GM12878 (cell line): Measurements from ENCODE around the gene C1orf87. TPM values are rescaled to one million over a fixed set of nuclear protein-coding genes. Genes with fewer than 3 reads are reported as not detected.

Source experiments
- ATAC-seq: fragments of 200-7000 bp; cut with Tn5 transposase; 3 replicates; pipeline ENCODE4 v1.9.1; 2020; ENCODE audit warnings: mild to moderate bottlenecking, moderate library complexity
- BruUV-seq: library from RNA; stranded (reverse); fragments of 400-500 nt; replicated peaks from 2 replicates; lab custom pipeline; 2021; lab: Mats Ljungman, UMichigan
- CTCF ChIA-PET: fragments of 300-600 bp; sonication (Branson Sonifier 250); formaldehyde crosslinking; extraction: SDS; loops from one replicate; lab custom pipeline; 2021; ENCODE audit warnings: inconsistent platforms; lab: Yijun Ruan, JAX
- POLR2A ChIA-PET: fragments of 350-600 bp; formaldehyde crosslinking; extraction: SDS; loops from one replicate; lab custom pipeline; 2021; ENCODE audit warnings: inconsistent platforms; lab: Charles Lee
- RAD21 ChIA-PET: fragments of 300-600 bp; sonication (Branson Sonifier 250); formaldehyde crosslinking; loops from one replicate; lab custom pipeline; 2023; ENCODE audit warnings: antibody characterized with exemption; ENCODE audit not compliant: unreplicated experiment; lab: Charles Lee
- SMC1A ChIA-PET: fragments of 300-600 bp; sonication (Branson Sonifier 250); formaldehyde crosslinking; loops from one replicate; lab custom pipeline; 2023; ENCODE audit not compliant: unreplicated experiment, uncharacterized antibody; lab: Charles Lee
- DNase-seq: peaks from one replicate; pipeline ENCODE4 v3.0.0-alpha.2; 2011; ENCODE audit warnings: low read depth, low spot score
- FAIRE-seq: peaks from 3 replicates; lab custom pipeline; 2011; peaks lifted over from hg19 to GRCh38; lab: Jason Lieb, UNC
- H2AFZ ChIP-seq: 2 replicates; pipeline ENCODE4 v1.6.0; 2011; ENCODE audit warnings: low read depth, low read length, control low read depth; ENCODE audit not compliant: control insufficient read depth
- H3K27ac ChIP-seq: 2 replicates; pipeline ENCODE4 v1.5.1; 2011; ENCODE audit warnings: control low read depth; ENCODE audit not compliant: control insufficient read depth, insufficient read depth
- H3K27me3 ChIP-seq, 2 experiments: replicated peaks in 1 of 2; 2 replicates each; pipeline versions ENCODE4 v1.6.0 to v1.6.1; 2011; ENCODE audit warnings: low read length in 1 of 2; ENCODE audit not compliant: control insufficient read depth in 2 of 2, insufficient read depth in 2 of 2
- H3K36me3 ChIP-seq, 2 experiments: 2 replicates each; pipeline ENCODE4 v1.5.1; 2011; ENCODE audit warnings: low read length in 1 of 2; ENCODE audit not compliant: control insufficient read depth in 2 of 2, insufficient read depth in 2 of 2
- H3K4me1 ChIP-seq: 2 replicates; pipeline ENCODE4 v1.6.1; 2011; ENCODE audit warnings: mild to moderate bottlenecking, low read length, moderate library complexity, mixed read lengths; ENCODE audit not compliant: control insufficient read depth, insufficient read depth
- H3K4me2 ChIP-seq: 2 replicates; pipeline ENCODE4 v1.6.0; 2011; ENCODE audit warnings: control low read depth; ENCODE audit not compliant: control insufficient read depth, insufficient read depth
- H3K4me3 ChIP-seq: fragments of 200-600 bp; sonication (generic); 2 replicates; pipeline ENCODE4 v1.5.1; 2016
- H3K79me2 ChIP-seq: 2 replicates; pipeline ENCODE4 v1.6.0; 2011; ENCODE audit warnings: low read length; ENCODE audit not compliant: control insufficient read depth, insufficient read depth
- H3K9ac ChIP-seq: 2 replicates; pipeline ENCODE4 v1.8.0; 2011; ENCODE audit warnings: low read length, control low read depth, mixed read lengths; ENCODE audit not compliant: control insufficient read depth, insufficient read depth
- H3K9me3 ChIP-seq: replicated peaks from 3 replicates; pipeline ENCODE4 v1.5.1; 2011; ENCODE audit warnings: mild to moderate bottlenecking, low read length; ENCODE audit not compliant: control insufficient read depth, insufficient read depth
- H4K20me1 ChIP-seq: 2 replicates; pipeline ENCODE4 v1.6.0; 2011; ENCODE audit not compliant: control insufficient read depth, insufficient read depth
- E2F8 ChIP-seq: fragments of 450-650 bp; IDR thresholded peaks from 2 replicates; pipeline ENCODE4 v1.6.1; 2018; ENCODE audit warnings: mild to moderate bottlenecking, low read depth, moderate library complexity; ENCODE audit not compliant: partially characterized antibody
- GABPA ChIP-seq: IDR thresholded peaks from 2 replicates; pipeline ENCODE4 v1.6.1; 2014; ENCODE audit warnings: antibody characterized with exemption, low read depth, mild to moderate bottlenecking, inconsistent platforms
- HSF1 ChIP-seq: fragments of 150-350 bp; IDR thresholded peaks from 2 replicates; pipeline ENCODE4 v1.6.1; 2014; ENCODE audit warnings: mild to moderate bottlenecking, low read depth, low read length
- JUND ChIP-seq: IDR thresholded peaks from 2 replicates; pipeline ENCODE4 v1.6.1; 2012; ENCODE audit warnings: low read depth, mild to moderate bottlenecking, low read length, improper control_type of control experiment, moderate library complexity
- MAX ChIP-seq: IDR thresholded peaks from 2 replicates; pipeline ENCODE4 v1.6.1; 2012; ENCODE audit warnings: low read depth, low read length, improper control_type of control experiment
- NFXL1 ChIP-seq: fragments of 450-650 bp; IDR thresholded peaks from 2 replicates; pipeline ENCODE4 v1.6.1; 2017; ENCODE audit warnings: antibody characterized with exemption, mild to moderate bottlenecking, borderline replicate concordance
- PKNOX1 ChIP-seq: fragments of 450-650 bp; IDR thresholded peaks from 2 replicates; pipeline ENCODE4 v1.6.1; 2016; ENCODE audit warnings: mild to moderate bottlenecking
- POU2F2 ChIP-seq: IDR thresholded peaks from 3 replicates; pipeline ENCODE4 v1.6.1; 2011; ENCODE audit warnings: low read depth, mild to moderate bottlenecking, low read length, borderline replicate concordance
- SMAD1 ChIP-seq: fragments of 450-650 bp; IDR thresholded peaks from 2 replicates; pipeline ENCODE4 v1.6.1; 2018; ENCODE audit warnings: mild to moderate bottlenecking, low read depth; ENCODE audit not compliant: partially characterized antibody
- ZNF207 ChIP-seq: fragments of 450-650 bp; IDR thresholded peaks from 2 replicates; pipeline ENCODE4 v1.6.1; 2014; ENCODE audit warnings: antibody characterized with exemption, mild to moderate bottlenecking, borderline replicate concordance
- WGBS: methylation state at CpG from one replicate; pipeline ENCODE4 v1.1.6; 2016; ENCODE audit warnings: low lambda C conversion rate; ENCODE audit not compliant: insufficient replicate concordance, insufficient coverage; ENCODE audit errors: missing lambda C conversion rate; 5-methylcytosine and 5-hydroxymethylcytosine counted together
- in situ Hi-C: fragments of 300-500 bp; cut with MboI; formaldehyde crosslinking; loops from 9 replicates; pipeline ENCODE4 v1.14.3; 2018; ENCODE audit warnings: mixed read lengths
- intact Hi-C: fragments of 100-400 bp; cut with micrococcal nuclease; formaldehyde crosslinking; loops from one replicate; pipeline ENCODE4 v1.14.2; 2022; ENCODE audit not compliant: unreplicated experiment
- polyA plus RNA-seq, 11 experiments: library from polyadenylated mRNA; depleted of rRNA in 4 of 11; unstranded in 6 of 11; stranded (reverse) in 5 of 11; fragments of >200 nt; fragmentation: Nextera tagmentation in 4 of 11; fragmentation: Illumina TruSeq in 1 of 11; extraction: Ambion mirVana in 4 of 11; extraction: Trizol in 1 of 11; gene quantifications; 1 replicate in 1 of 11; 2 replicates in 10 of 11; pipeline versions ENCODE4 v1.2.1 to v1.2.3, GENCODE V29; 2011 to 2016; ENCODE audit warnings: inconsistent platforms in 2 of 11, missing spikeins in 2 of 11, low read depth in 1 of 11
- total RNA-seq, 4 experiments: library from RNA; depleted of rRNA in 3 of 4; stranded (reverse); fragments of >200 nt in 3 of 4; fragmentation: Illumina TruSeq in 1 of 4; extraction: Trizol in 1 of 4; gene quantifications; 2 replicates each; pipeline versions ENCODE4 v1.2.1 to v1.2.3, GENCODE V29; 2013 to 2021

Gene C1orf87
- total and polyA plus RNA-seq, 10 of the 15 experiments (the other 5 are each of a cell fraction or from before 2014, with no cell fraction given) = not detected

- TF ChIP-seq E2F8 = no peak
- no peak for TF ChIP-seq PKNOX1
- TF ChIP-seq POU2F2 = no peak
- no peak for TF ChIP-seq NFXL1
Measured at GRCh38 chr1:60052601-60053000, 21.0 kb downstream of the C1orf87 start (continued).

GRCh38 chr1:60051191-60051590, 22.4 kb downstream of the C1orf87 start:
- Histone ChIP-seq H3K4me3 (no peak overlapping the region), H4K20me1 (no peaks in the 10 kb centered on the region), H2AFZ (no peak overlapping the region), H3K27me3 (no peaks in the 10 kb centered on the region), H3K4me1 (no peaks in the 10 kb centered on the region), H3K4me2 (no peak overlapping the region)
- no peak for ATAC-seq
- WGBS = 0% methylated on average over 1 of the region's 1 CpG
- no peak for DNase-seq
- SMC1A ChIA-PET = no interaction called here
- BruUV-seq = no TSS peak
- FAIRE-seq = no peak
- in situ Hi-C loops = no loop called here
- intact Hi-C loops = no loop called here
- no peak for TF ChIP-seq SMAD1
- TF ChIP-seq GABPA = no peak
- no peak for TF ChIP-seq JUND
- no peak for TF ChIP-seq MAX
- no peak for TF ChIP-seq ZNF207
- TF ChIP-seq HSF1 = no peak
- TF ChIP-seq, all 136 proteins: peak for 0
- no peak overlapping the region for H3K9ac ChIP-seq
- no peak overlapping the region for H3K27ac ChIP-seq
- ChIA-PET POLR2A (no interaction called here), CTCF (no interaction called here), RAD21 (no interaction called here)
- no peaks in the 10 kb centered on the region for H3K9me3 ChIP-seq
- H3K36me3 ChIP-seq = no peaks in the 10 kb centered on the region
- no peaks in the 10 kb centered on the region for H3K79me2 ChIP-seq
